ENCODE data around the gene DYNC1H1.

DNA sequence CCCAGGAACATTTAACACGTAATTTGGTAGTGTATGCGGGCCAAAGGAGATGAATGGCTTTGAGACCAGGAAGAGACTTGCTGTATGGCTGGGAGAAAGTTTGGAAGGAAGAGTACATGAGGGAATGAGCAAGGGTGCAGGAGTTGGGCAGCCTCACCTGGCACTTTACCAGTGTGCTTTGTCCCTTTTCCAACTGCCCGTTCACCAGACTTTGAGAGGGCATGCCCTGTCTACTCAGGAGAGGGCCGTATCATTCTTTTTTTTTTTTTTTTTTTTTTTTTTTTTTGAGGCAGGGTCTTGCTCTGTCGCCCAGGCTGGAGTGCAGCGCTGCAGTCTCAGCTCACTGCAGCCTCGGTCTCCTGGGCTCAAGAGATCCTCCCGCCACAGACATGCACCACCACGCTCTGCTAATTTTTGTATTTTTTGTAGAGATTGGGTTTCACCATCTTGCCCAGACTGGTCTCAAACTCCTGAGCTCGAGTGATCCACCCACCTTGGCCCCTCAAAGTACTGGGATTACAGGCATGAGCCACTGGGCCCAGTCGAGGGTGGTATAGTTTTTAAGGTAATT, 6.5 kb downstream of the DYNC1H1 start:
- TF ChIP-seq, protein P1, sequence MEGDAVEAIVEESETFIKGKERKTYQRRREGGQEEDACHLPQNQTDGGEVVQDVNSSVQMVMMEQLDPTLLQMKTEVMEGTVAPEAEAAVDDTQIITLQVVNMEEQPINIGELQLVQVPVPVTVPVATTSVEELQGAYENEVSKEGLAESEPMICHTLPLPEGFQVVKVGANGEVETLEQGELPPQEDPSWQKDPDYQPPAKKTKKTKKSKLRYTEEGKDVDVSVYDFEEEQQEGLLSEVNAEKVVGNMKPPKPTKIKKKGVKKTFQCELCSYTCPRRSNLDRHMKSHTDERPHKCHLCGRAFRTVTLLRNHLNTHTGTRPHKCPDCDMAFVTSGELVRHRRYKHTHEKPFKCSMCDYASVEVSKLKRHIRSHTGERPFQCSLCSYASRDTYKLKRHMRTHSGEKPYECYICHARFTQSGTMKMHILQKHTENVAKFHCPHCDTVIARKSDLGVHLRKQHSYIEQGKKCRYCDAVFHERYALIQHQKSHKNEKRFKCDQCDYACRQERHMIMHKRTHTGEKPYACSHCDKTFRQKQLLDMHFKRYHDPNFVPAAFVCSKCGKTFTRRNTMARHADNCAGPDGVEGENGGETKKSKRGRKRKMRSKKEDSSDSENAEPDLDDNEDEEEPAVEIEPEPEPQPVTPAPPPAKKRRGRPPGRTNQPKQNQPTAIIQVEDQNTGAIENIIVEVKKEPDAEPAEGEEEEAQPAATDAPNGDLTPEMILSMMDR (optimal IDR thresholded peaks at IDR 0.05 in 1 of 3, IDR thresholded peaks at IDR 0.05 in 1 of 3, conservative IDR thresholded peaks at IDR 0.05 in 1 of 3; ENCODE audit: extremely low read depth in 1 of 3, insufficient read depth in 2 of 3, low read length in 3 of 3): no peak
- no peak for TF ChIP-seq EZH2 (IDR thresholded peaks at IDR 0.05; ENCODE audit: low read length)
